A673 (cell line): Measurements from ENCODE around the gene DMD. TPM values are rescaled to one million over a fixed set of nuclear protein-coding genes. Genes with fewer than 3 reads are reported as not detected.

Source experiments
- BruUV-seq: library from RNA; stranded (reverse); fragments of 400-500 nt; replicated peaks from 2 replicates; lab custom pipeline; 2021; lab: Mats Ljungman, UMichigan
- CTCF ChIA-PET: fragments of 300-600 bp; sonication (Branson Sonifier 250); formaldehyde crosslinking; loops from one replicate; lab custom pipeline; 2022; ENCODE audit warnings: antibody characterized with exemption; lab: Charles Lee
- POLR2A ChIA-PET: fragments of 300-600 bp; sonication (Branson Sonifier 250); formaldehyde crosslinking; loops from one replicate; lab custom pipeline; 2022; ENCODE audit warnings: antibody characterized with exemption; ENCODE audit not compliant: low non-redundant PET; lab: Charles Lee
- DNase-seq: peaks from one replicate; pipeline ENCODE4 v3.0.0-alpha.2; 2015; ENCODE audit warnings: low spot score
- H3K27ac ChIP-seq: fragments of 200-600 bp; sonication (generic); 2 replicates; pipeline ENCODE4 v1.5.1; 2016; ENCODE audit warnings: mixed run types, low read depth, mild to moderate bottlenecking, mixed read lengths, antibody characterized with exemption, low read length; ENCODE audit not compliant: poor library complexity, severe bottlenecking
- H3K27me3 ChIP-seq: fragments of 200-600 bp; sonication (generic); replicated peaks from 2 replicates; pipeline ENCODE4 v1.6.1; 2017; ENCODE audit warnings: mixed run types, low read depth, mild to moderate bottlenecking, mixed read lengths, antibody characterized with exemption, low read length; ENCODE audit not compliant: insufficient read depth, poor library complexity
- H3K36me3 ChIP-seq: fragments of 200-600 bp; sonication (generic); 2 replicates; pipeline ENCODE4 v1.6.1; 2016; ENCODE audit warnings: mixed run types, mild to moderate bottlenecking, mixed read lengths, antibody characterized with exemption, low read length; ENCODE audit not compliant: insufficient read depth, poor library complexity, severe bottlenecking
- H3K4me1 ChIP-seq: fragments of 200-600 bp; sonication (generic); 2 replicates; pipeline ENCODE4 v1.6.1; 2017; ENCODE audit warnings: mixed run types, mild to moderate bottlenecking, mixed read lengths, antibody characterized with exemption, low read length; ENCODE audit not compliant: insufficient read depth, poor library complexity, severe bottlenecking
- H3K4me3 ChIP-seq: fragments of 200-600 bp; sonication (generic); 2 replicates; pipeline ENCODE4 v1.5.1; 2016; ENCODE audit warnings: low read depth, mixed run types, mild to moderate bottlenecking, mixed read lengths, low read length; ENCODE audit not compliant: poor library complexity, severe bottlenecking
- H3K9me3 ChIP-seq: fragments of 200-600 bp; sonication (generic); 2 replicates; pipeline ENCODE4 v1.6.1; 2016; ENCODE audit warnings: mixed run types, low read depth, mild to moderate bottlenecking, mixed read lengths, antibody characterized with exemption, low read length; ENCODE audit not compliant: poor library complexity, severe bottlenecking
- EZH2 ChIP-seq: fragments of 200-600 bp; sonication (generic); IDR thresholded peaks from 2 replicates; pipeline ENCODE4 v1.6.1; 2017; ENCODE audit warnings: borderline replicate concordance, low read depth, mild to moderate bottlenecking, mixed read lengths, antibody characterized with exemption, low read length; ENCODE audit not compliant: poor library complexity, severe bottlenecking
- intact Hi-C: fragments of 100-400 bp; cut with micrococcal nuclease; formaldehyde crosslinking; loops from one replicate; pipeline ENCODE4 v1.10.0; 2022; ENCODE audit not compliant: unreplicated experiment
- total RNA-seq: library from RNA; stranded (reverse); gene quantifications from 2 replicates; pipeline ENCODE4 v1.2.3, GENCODE V29; 2021
- TF ChIP-seq, protein P1 (sequence below): fragments of 300-800, 200-600 bp; sonication (generic); conservative IDR thresholded peaks from 2 replicates; pipeline ENCODE4 v1.5.1; 2017; ENCODE audit warnings: low read depth, mild to moderate bottlenecking, antibody characterized with exemption, low read length, moderate library complexity, mixed read lengths

Gene DMD
- total RNA-seq, 1 experiment from 2014 or later, result 5.4 TPM

DNA sequence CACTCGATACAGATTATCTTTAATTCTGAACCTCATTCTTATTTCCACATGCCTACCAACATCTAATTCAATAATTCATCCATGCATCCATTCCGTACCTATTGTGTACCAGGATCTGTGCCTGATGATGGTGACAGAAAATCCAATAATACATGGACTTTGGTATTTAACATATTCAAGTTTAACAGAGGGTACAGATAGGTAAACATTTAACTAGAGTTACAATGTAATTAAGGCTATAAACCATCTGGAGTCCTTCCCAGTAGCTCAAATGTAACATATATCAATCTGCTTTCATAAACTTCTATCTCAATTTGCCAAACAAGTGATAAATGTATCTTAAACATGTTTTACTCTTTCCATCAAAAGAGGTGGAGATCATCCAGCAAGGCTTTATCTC is 1578.0 kb downstream of the DMD start:
- BruUV-seq, result no TSS peak
- no peak for DNase-seq
- intact Hi-C loops, result no loop called here
- Histone ChIP-seq H3K4me1 (no peaks in the 10 kb centered on the region), H3K9me3 (no peaks in the 10 kb centered on the region), H3K27me3 (peaks cover 30% of the 10 kb centered on the region), H3K27ac (no peak overlapping the region), H3K4me3 (no peak overlapping the region), H3K36me3 (no peaks in the 10 kb centered on the region)
- ChIA-PET POLR2A (no interaction called here), CTCF (no interaction called here)
- TF ChIP-seq EZH2, result no peak
- TF ChIP-seq, protein P1, sequence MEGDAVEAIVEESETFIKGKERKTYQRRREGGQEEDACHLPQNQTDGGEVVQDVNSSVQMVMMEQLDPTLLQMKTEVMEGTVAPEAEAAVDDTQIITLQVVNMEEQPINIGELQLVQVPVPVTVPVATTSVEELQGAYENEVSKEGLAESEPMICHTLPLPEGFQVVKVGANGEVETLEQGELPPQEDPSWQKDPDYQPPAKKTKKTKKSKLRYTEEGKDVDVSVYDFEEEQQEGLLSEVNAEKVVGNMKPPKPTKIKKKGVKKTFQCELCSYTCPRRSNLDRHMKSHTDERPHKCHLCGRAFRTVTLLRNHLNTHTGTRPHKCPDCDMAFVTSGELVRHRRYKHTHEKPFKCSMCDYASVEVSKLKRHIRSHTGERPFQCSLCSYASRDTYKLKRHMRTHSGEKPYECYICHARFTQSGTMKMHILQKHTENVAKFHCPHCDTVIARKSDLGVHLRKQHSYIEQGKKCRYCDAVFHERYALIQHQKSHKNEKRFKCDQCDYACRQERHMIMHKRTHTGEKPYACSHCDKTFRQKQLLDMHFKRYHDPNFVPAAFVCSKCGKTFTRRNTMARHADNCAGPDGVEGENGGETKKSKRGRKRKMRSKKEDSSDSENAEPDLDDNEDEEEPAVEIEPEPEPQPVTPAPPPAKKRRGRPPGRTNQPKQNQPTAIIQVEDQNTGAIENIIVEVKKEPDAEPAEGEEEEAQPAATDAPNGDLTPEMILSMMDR, result no peak

DNA sequence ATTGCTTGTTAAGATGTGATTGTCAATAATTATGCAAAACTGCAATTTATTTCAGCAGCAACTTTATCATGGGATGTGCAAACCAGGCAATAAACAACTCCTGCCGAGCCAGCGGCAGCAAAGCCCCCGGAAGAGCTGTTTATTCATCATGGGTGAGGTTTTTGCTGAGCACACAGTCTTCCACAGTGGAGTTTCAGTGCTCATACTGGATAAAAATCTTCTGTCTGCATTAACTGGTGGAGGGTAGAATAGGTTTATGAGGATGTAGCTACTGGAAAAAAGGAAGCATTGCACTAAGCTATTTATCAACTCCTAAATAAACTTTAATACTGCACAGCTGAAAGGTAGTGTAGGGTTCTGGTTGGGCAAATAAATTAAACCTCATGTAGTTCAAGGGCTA is 1582.2 kb downstream of the DMD start:
- H3K4me3 ChIP-seq, result no peak overlapping the region
- no peak overlapping the region for H3K27ac ChIP-seq
- TF ChIP-seq, protein P1, result no peak
- TF ChIP-seq EZH2, result no peak
- ChIA-PET CTCF (no interaction called here), POLR2A (no interaction called here)
- no peaks in the 10 kb centered on the region for H3K4me1 ChIP-seq
- BruUV-seq, result no TSS peak
- no peaks in the 10 kb centered on the region for H3K36me3 ChIP-seq
- intact Hi-C loops, result no loop called here
- H3K9me3 ChIP-seq, result no peaks in the 10 kb centered on the region
- H3K27me3 ChIP-seq, result peaks cover 23% of the 10 kb centered on the region
- DNase-seq, result no peak

DNA sequence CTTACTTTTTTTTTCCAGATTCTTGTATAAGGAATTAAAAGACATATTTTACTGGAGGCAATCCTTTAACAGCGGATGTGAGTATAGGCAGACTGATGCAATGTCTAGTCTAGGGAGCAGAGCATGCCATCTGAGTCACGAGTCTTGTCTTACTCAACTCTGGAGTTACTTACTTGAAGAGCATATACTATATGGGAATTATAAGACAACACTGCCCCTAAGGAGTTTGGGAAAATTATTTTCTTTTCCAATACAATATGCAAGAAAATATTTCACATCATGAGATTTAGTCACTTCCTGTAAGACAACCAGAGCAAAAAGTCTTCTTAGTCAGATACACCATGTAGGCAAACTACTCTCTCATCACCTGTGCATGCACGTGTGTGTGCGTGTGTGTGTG is 1602.2 kb downstream of the DMD start:
- Histone ChIP-seq H3K36me3 (no peaks in the 10 kb centered on the region), H3K4me1 (no peaks in the 10 kb centered on the region), H3K9me3 (no peaks in the 10 kb centered on the region), H3K27ac (no peak overlapping the region), H3K4me3 (no peak overlapping the region), H3K27me3 (no peaks in the 10 kb centered on the region)
- POLR2A ChIA-PET, result no interaction called here
- DNase-seq, result no peak
- CTCF ChIA-PET, result no interaction called here
- BruUV-seq, result no TSS peak
- TF ChIP-seq EZH2, result no peak
- TF ChIP-seq, protein P1, result no peak
- intact Hi-C loops, result no loop called here
